OCI-LY7 (cell line): ENCODE measurements around the gene UMAD1. TPM values are rescaled to one million over a fixed set of nuclear protein-coding genes. Genes with fewer than 3 reads are reported as not detected.

Source experiments
- BruUV-seq: library from RNA; stranded (reverse); fragments of 400-500 nt; replicated peaks from 2 replicates; lab custom pipeline; 2021; lab: Mats Ljungman, UMichigan
- CTCF ChIA-PET: fragments of 300-600 bp; sonication (Branson Sonifier 250); formaldehyde crosslinking; loops from one replicate; lab custom pipeline; 2022; ENCODE audit warnings: antibody characterized with exemption; ENCODE audit not compliant: unreplicated experiment; lab: Charles Lee
- POLR2A ChIA-PET: fragments of 300-600 bp; sonication (Branson Sonifier 250); formaldehyde crosslinking; loops from one replicate; lab custom pipeline; 2022; ENCODE audit warnings: antibody characterized with exemption; lab: Charles Lee
- DNase-seq: peaks from one replicate; pipeline ENCODE4 v3.0.0-alpha.2; 2015; ENCODE audit warnings: low spot score
- H2AFZ ChIP-seq: fragments of 200-600 bp; sonication (generic), shearing (Covaris generic); 2 replicates; pipeline ENCODE4 v1.6.1; 2014; ENCODE audit warnings: mild to moderate bottlenecking, antibody characterized with exemption, low read length, moderate library complexity
- H3K27ac ChIP-seq: fragments of 200-600 bp; sonication (generic); 2 replicates; pipeline ENCODE4 v1.5.1; 2014; ENCODE audit warnings: mixed run types, low read depth, mild to moderate bottlenecking, moderate library complexity, low read length, inconsistent platforms; ENCODE audit not compliant: poor library complexity, severe bottlenecking
- H3K36me3 ChIP-seq: fragments of 200-600 bp; sonication (generic); 2 replicates; pipeline ENCODE4 v1.6.1; 2014; ENCODE audit warnings: mild to moderate bottlenecking, antibody characterized with exemption, low read length, moderate library complexity, mixed read lengths; ENCODE audit not compliant: insufficient read depth
- H3K4me1 ChIP-seq: fragments of 200-600 bp; sonication (generic); 2 replicates; pipeline ENCODE4 v1.5.1; 2014; ENCODE audit warnings: mild to moderate bottlenecking, low read length; ENCODE audit not compliant: insufficient read depth, poor library complexity, severe bottlenecking
- H3K4me2 ChIP-seq: fragments of 200-600 bp; sonication (generic); 2 replicates; pipeline ENCODE4 v1.6.1; 2014; ENCODE audit warnings: mild to moderate bottlenecking, low read length
- H3K4me3 ChIP-seq: fragments of 200-600 bp; sonication (generic); 2 replicates; pipeline ENCODE4 v1.5.1; 2014; ENCODE audit warnings: mild to moderate bottlenecking, low read depth, low read length; ENCODE audit not compliant: poor library complexity, severe bottlenecking
- H3K79me2 ChIP-seq: fragments of 200-600 bp; sonication (generic); 2 replicates; pipeline ENCODE4 v1.6.1; 2016; ENCODE audit warnings: low read depth, mild to moderate bottlenecking, low read length, moderate library complexity, mixed read lengths; ENCODE audit not compliant: insufficient read depth
- H3K9me2 ChIP-seq: fragments of 200-600 bp; sonication (generic); 2 replicates; pipeline ENCODE4 v1.6.1; 2016; ENCODE audit warnings: mild to moderate bottlenecking, low read length, mixed read lengths; ENCODE audit not compliant: insufficient read depth
- H3K9me3 ChIP-seq: fragments of 200-600 bp; sonication (generic); 2 replicates; pipeline ENCODE4 v1.6.1; 2014; ENCODE audit warnings: mild to moderate bottlenecking, mixed run types, low read length, mixed read lengths
- H4K20me1 ChIP-seq: fragments of 200-600 bp; sonication (generic); 2 replicates; pipeline ENCODE4 v1.6.1; 2014; ENCODE audit warnings: mild to moderate bottlenecking, antibody characterized with exemption, low read length, moderate library complexity, mixed read lengths; ENCODE audit not compliant: insufficient read depth
- CTCF ChIP-seq: fragments of 200-600 bp; sonication (generic); conservative IDR thresholded peaks from 2 replicates; pipeline ENCODE4 v1.5.1; 2014; ENCODE audit warnings: mild to moderate bottlenecking, antibody characterized with exemption, low read length, moderate library complexity, mixed read lengths
- EZH2phosphoT487 ChIP-seq: fragments of 200-600 bp; sonication (generic); IDR thresholded peaks from 2 replicates; pipeline ENCODE4 v1.6.1; 2018; ENCODE audit warnings: low read depth, borderline replicate concordance, mild to moderate bottlenecking, mixed run types, antibody characterized with exemption, low read length, moderate library complexity, mixed read lengths
- intact Hi-C: fragments of 100-400 bp; cut with micrococcal nuclease; formaldehyde crosslinking; loops from one replicate; pipeline ENCODE4 v1.10.0; 2022; ENCODE audit not compliant: unreplicated experiment
- total RNA-seq, 2 experiments: library from RNA; depleted of rRNA in 1 of 2; stranded (reverse); fragments of >200 nt in 1 of 2; shearing (Covaris generic) in 1 of 2; gene quantifications; 2 replicates each; pipeline ENCODE4 v1.2.3, GENCODE V29; 2014 to 2022

UMAD1 gene
- total RNA-seq, 2 experiments from 2014 or later, result 8.7 to 15.2 TPM

GRCh38 chr7:7786595-7786994, 146.0 kb downstream of the UMAD1 start:
- Histone ChIP-seq H3K79me2 (no peaks in the 10 kb centered on the region), H3K9me2 (no peaks in the 10 kb centered on the region), H3K27ac (no peak overlapping the region), H3K4me2 (no peak overlapping the region), H3K4me1 (no peaks in the 10 kb centered on the region), H3K4me3 (no peak overlapping the region), H4K20me1 (no peaks in the 10 kb centered on the region), H3K9me3 (no peaks in the 10 kb centered on the region), H2AFZ (no peak overlapping the region), H3K36me3 (no peaks in the 10 kb centered on the region)
- no TSS peak for BruUV-seq
- POLR2A ChIA-PET, result no interaction called here
- TF ChIP-seq CTCF (no peak), EZH2phosphoT487 (no peak)
- CTCF ChIA-PET, result no interaction called here
- intact Hi-C loops, result no loop called here
- no peak for DNase-seq

GRCh38 chr7:7789551-7789988, 149.0 kb downstream of the UMAD1 start:
- Histone ChIP-seq H3K9me2 (no peaks in the 10 kb centered on the region), H3K9me3 (no peaks in the 10 kb centered on the region), H3K4me3 (no peak overlapping the region), H3K4me1 (no peaks in the 10 kb centered on the region), H3K36me3 (no peaks in the 10 kb centered on the region), H2AFZ (no peak overlapping the region), H3K79me2 (no peaks in the 10 kb centered on the region), H3K4me2 (no peak overlapping the region), H3K27ac (no peak overlapping the region), H4K20me1 (no peaks in the 10 kb centered on the region)
- intact Hi-C loops, result no loop called here
- BruUV-seq, result no TSS peak
- ChIA-PET CTCF (no interaction called here), POLR2A (interaction anchor here (0.6 to 1.5 kb wide), 3 partner anchors 16 to 1346 kb away, joined by 5 to 11 read pairs (median 5); no protein-coding TSS in a partner anchor)
- TF ChIP-seq EZH2phosphoT487 (no peak), CTCF (no peak)
- DNase-seq, result no peak

- no peaks in the 10 kb centered on the region for H4K20me1 ChIP-seq
- no peak overlapping the region for H2AFZ ChIP-seq
- intact Hi-C loops, result no loop called here
- BruUV-seq, result no TSS peak
- no peaks in the 10 kb centered on the region for H3K9me2 ChIP-seq
- ChIA-PET CTCF (no interaction called here), POLR2A (interaction anchor here (0.6 to 1.8 kb wide), 6 partner anchors 9 to 1347 kb away, joined by 3 to 11 read pairs (median 4); no protein-coding TSS in a partner anchor)
- DNase-seq, result no peak
- H3K4me1 ChIP-seq, result no peaks in the 10 kb centered on the region
- H3K4me2 ChIP-seq, result no peak overlapping the region
- H3K9me3 ChIP-seq, result no peaks in the 10 kb centered on the region
- H3K79me2 ChIP-seq, result no peaks in the 10 kb centered on the region
- TF ChIP-seq EZH2phosphoT487, result no peak
- no peak overlapping the region for H3K4me3 ChIP-seq
- H3K36me3 ChIP-seq, result no peaks in the 10 kb centered on the region
- no peak overlapping the region for H3K27ac ChIP-seq
These were observed 149.6 kb downstream of the UMAD1 start for GRCh38 chr7:7790041-7790741.
